Caco-2 (cell line): Measurements from ENCODE around the gene SEZ6. TPM values are rescaled to one million over a fixed set of nuclear protein-coding genes. Genes with fewer than 3 reads are reported as not detected.

ENCODE experiments used
- BruUV-seq: library from RNA; stranded (reverse); fragments of 400-500 nt; replicated peaks from 2 replicates; lab custom pipeline; 2021; lab: Mats Ljungman, UMichigan
- CTCF ChIA-PET: fragments of 300-600 bp; sonication (Branson Sonifier 250); formaldehyde crosslinking; loops from one replicate; lab custom pipeline; 2022; ENCODE audit warnings: antibody characterized with exemption; lab: Charles Lee
- POLR2A ChIA-PET: fragments of 300-600 bp; sonication (Branson Sonifier 250); formaldehyde crosslinking; loops from one replicate; lab custom pipeline; 2022; ENCODE audit warnings: antibody characterized with exemption; lab: Charles Lee
- DNase-seq, 2 experiments: peaks; one replicate each; pipeline versions ENCODE4 v3.0.0 to v3.0.0-alpha.2; 2020 to 2022
- H3K27me3 ChIP-seq: replicated peaks from 2 replicates; pipeline ENCODE4 v1.6.0; 2011; ENCODE audit warnings: low read length; ENCODE audit not compliant: control insufficient read depth, insufficient read depth
- H3K36me3 ChIP-seq: 2 replicates; pipeline ENCODE4 v1.5.1; 2011; ENCODE audit warnings: low read length; ENCODE audit not compliant: control insufficient read depth, insufficient read depth
- H3K4me1 ChIP-seq: fragments of 250-450 bp; sonication (Bioruptor Pico); 2 replicates; pipeline ENCODE4 v1.5.1; 2020; ENCODE audit warnings: mild to moderate bottlenecking
- H3K4me3 ChIP-seq: 2 replicates; pipeline ENCODE4 v1.5.1; 2011; ENCODE audit warnings: low read depth, mild to moderate bottlenecking, control low read depth, low read length
- H3K9me3 ChIP-seq: fragments of 250-450 bp; sonication (Bioruptor Pico); 2 replicates; pipeline ENCODE4 v1.5.1; 2020; ENCODE audit warnings: mild to moderate bottlenecking, moderate library complexity
- H3K27ac Mint-ChIP-seq: one replicate; pipeline ENCODE4 v1.8.0; 2022; ENCODE audit warnings: mixed read lengths; ENCODE audit not compliant: unreplicated experiment
- H3K27me3 Mint-ChIP-seq: one replicate; pipeline ENCODE4 v1.8.0; 2022; ENCODE audit warnings: mixed read lengths; ENCODE audit not compliant: insufficient read depth, unreplicated experiment
- H3K36me3 Mint-ChIP-seq: one replicate; pipeline ENCODE4 v1.8.0; 2022; ENCODE audit warnings: mild to moderate bottlenecking, mixed read lengths; ENCODE audit not compliant: insufficient read depth, unreplicated experiment
- H3K4me1 Mint-ChIP-seq: one replicate; pipeline ENCODE4 v1.8.0; 2022; ENCODE audit warnings: low read depth, mixed read lengths; ENCODE audit not compliant: unreplicated experiment
- H3K4me3 Mint-ChIP-seq: one replicate; pipeline ENCODE4 v1.8.0; 2022; ENCODE audit warnings: mild to moderate bottlenecking, moderate library complexity, mixed read lengths; ENCODE audit not compliant: unreplicated experiment
- H3K9me3 Mint-ChIP-seq: one replicate; pipeline ENCODE4 v1.8.0; 2022; ENCODE audit warnings: mixed read lengths; ENCODE audit not compliant: unreplicated experiment
- intact Hi-C: fragments of 100-400 bp; cut with micrococcal nuclease; formaldehyde crosslinking; loops from one replicate; pipeline ENCODE4 v1.10.0; 2022; ENCODE audit not compliant: unreplicated experiment
- total RNA-seq: library from RNA; stranded (reverse); gene quantifications from 2 replicates; pipeline ENCODE4 v1.2.3, GENCODE V29; 2022
- TF ChIP-seq, protein P1 (sequence below), 2 experiments: fragments of 200-600 bp in 1 of 2; IDR thresholded peaks; 1 replicate in 1 of 2; 2 replicates in 1 of 2; pipeline versions ENCODE4 v1.5.1 to v1.8.0; 2011 to 2022; ENCODE audit warnings: antibody characterized with exemption in 1 of 2, control low read depth in 1 of 2, inconsistent platforms in 1 of 2, low read depth in 1 of 2, low read length in 1 of 2, mild to moderate bottlenecking in 1 of 2, moderate library complexity in 1 of 2; ENCODE audit not compliant: insufficient read depth in 1 of 2, severe bottlenecking in 1 of 2, unreplicated experiment in 1 of 2

The SEZ6 gene
- total RNA-seq, 1 experiment from 2014 or later: not detected

DNA sequence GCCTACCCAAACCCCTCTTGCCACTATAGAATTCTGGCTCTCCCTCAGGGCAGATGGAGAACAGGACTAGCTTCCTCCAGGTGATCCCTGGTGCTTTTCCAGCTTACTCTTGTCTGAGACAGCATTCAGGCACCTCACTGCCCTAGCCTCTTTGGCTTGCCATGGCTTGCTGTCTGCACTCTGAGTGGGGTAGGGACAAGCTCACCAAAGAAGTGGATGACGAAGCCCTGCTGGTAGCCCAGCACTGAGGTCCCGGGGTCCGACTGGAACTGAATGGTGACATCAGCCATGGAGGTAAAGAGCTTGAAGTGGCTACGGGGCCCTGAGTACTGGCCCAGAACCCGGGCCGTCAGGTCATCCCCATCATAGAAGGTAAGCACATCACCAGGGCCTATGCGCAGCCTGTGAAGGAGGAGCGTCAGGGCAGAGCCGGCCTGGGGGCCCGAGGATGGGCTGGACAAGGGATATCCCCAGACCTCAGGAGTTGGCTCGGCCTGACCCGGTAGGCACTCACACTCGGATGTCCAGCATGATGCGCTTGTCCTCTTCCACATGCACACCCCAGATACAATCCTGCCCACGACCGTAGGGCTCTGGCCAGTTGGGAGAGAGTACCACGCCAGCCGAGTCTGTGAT, 46.9 kb downstream of the SEZ6 start:
- Histone ChIP-seq H3K27me3 (no peaks in the 10 kb centered on the region), H3K4me1 (no peaks in the 10 kb centered on the region), H3K9me3 (no peaks in the 10 kb centered on the region), H3K4me3 (no peak overlapping the region), H3K36me3 (no peaks in the 10 kb centered on the region)
- ChIA-PET CTCF (interaction anchor here (0.6 kb wide), 1 partner anchor 182 kb away, joined by 3 read pairs; no protein-coding TSS in a partner anchor), POLR2A (no interaction called here)
- TF ChIP-seq, protein P1, sequence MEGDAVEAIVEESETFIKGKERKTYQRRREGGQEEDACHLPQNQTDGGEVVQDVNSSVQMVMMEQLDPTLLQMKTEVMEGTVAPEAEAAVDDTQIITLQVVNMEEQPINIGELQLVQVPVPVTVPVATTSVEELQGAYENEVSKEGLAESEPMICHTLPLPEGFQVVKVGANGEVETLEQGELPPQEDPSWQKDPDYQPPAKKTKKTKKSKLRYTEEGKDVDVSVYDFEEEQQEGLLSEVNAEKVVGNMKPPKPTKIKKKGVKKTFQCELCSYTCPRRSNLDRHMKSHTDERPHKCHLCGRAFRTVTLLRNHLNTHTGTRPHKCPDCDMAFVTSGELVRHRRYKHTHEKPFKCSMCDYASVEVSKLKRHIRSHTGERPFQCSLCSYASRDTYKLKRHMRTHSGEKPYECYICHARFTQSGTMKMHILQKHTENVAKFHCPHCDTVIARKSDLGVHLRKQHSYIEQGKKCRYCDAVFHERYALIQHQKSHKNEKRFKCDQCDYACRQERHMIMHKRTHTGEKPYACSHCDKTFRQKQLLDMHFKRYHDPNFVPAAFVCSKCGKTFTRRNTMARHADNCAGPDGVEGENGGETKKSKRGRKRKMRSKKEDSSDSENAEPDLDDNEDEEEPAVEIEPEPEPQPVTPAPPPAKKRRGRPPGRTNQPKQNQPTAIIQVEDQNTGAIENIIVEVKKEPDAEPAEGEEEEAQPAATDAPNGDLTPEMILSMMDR (IDR thresholded peaks at IDR 0.05; ENCODE audit: insufficient read depth in 1 of 2, low read depth in 1 of 2, low read length in 1 of 2, severe bottlenecking in 1 of 2, unreplicated experiment in 1 of 2): no peak
- no peak for DNase-seq
- Mint-ChIP-seq H3K36me3 (no peaks in the 10 kb centered on the region), H3K27me3 (peaks cover 4% of the 10 kb centered on the region), H3K27ac (no peak overlapping the region), H3K4me1 (peaks cover 5% of the 10 kb centered on the region), H3K9me3 (no peaks in the 10 kb centered on the region), H3K4me3 (no peak overlapping the region)
- intact Hi-C loops: no loop called here
- BruUV-seq: no TSS peak

DNA sequence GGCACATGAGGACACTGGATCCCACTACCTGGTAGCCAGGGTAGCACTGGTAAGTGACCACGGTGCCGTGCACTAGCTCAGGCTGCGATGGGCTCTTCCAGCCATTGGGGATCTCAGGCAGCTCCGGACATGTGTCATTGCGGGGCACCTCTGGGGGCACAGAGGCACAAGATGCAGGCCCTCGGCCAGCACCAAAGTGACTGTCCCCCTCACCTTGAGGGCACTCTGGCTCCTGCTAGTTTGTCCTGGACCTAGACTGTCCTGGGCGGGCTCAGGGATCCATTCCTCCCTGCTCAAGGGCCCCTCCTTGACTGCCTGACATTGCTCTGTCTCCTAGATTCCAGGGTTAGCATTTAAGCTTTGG, 47.9 kb downstream of the SEZ6 start:
- no peaks in the 10 kb centered on the region for H3K36me3 ChIP-seq
- H3K9me3 ChIP-seq: no peaks in the 10 kb centered on the region
- TF ChIP-seq, protein P1 (IDR thresholded peaks at IDR 0.05; ENCODE audit: insufficient read depth in 1 of 2, low read depth in 1 of 2, low read length in 1 of 2, severe bottlenecking in 1 of 2, unreplicated experiment in 1 of 2): no peak
- no TSS peak for BruUV-seq
- POLR2A ChIA-PET: no interaction called here
- Mint-ChIP-seq H3K9me3 (no peaks in the 10 kb centered on the region), H3K27me3 (no peaks in the 10 kb centered on the region), H3K4me1 (peaks cover under 1% of the 10 kb centered on the region), H3K4me3 (no peak overlapping the region), H3K36me3 (no peaks in the 10 kb centered on the region), H3K27ac (no peak overlapping the region)
- no peaks in the 10 kb centered on the region for H3K27me3 ChIP-seq
- DNase-seq: no peak
- CTCF ChIA-PET: interaction anchor here (0.5 kb wide), 1 partner anchor 130 kb away, joined by 7 read pairs; no protein-coding TSS in a partner anchor
- 0 out of 2 replicates have a peak, but pooled peaks cover under 1% of the 10 kb centered on the region for H3K4me1 ChIP-seq
- intact Hi-C loops: no loop called here
- H3K4me3 ChIP-seq: no peak overlapping the region

DNA sequence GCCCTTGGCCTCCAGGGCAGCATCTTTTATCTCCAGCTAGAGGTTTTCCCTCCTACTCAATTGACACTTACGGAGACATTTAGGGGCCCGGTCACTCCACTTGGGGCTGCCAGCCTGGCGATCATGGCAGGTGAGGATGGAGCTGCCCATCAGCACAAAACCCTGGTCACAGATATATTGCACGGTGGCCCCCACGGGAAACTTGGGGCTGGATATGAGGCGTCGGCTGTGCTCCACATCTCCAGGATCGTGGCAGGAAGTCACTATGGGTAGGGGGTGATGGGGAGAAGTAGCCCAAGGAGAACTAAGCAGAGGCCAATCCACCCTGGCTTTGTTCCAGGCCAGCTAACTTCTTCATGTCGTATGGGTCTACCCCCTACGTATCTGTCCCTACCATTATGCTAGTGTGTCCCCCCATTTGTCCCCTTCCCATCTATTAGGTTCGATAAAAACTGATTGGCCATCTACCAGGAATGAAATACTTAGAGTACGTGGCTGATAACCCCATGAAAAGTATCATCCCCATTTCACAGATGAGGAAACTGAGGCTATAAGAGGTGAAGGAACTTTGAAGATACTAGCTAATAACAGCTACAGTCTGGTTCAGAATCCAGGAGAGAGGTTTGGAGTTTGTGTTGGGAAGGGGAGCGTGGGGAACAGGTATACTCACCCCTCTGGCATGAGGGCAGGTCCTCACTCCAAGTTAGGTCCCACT, 48.4 kb downstream of the SEZ6 start:
- intact Hi-C loops: no loop called here

More for the DNA sequence above, 48.4 kb downstream of the SEZ6 start:
- H3K27me3 ChIP-seq: no peaks in the 10 kb centered on the region
- Mint-ChIP-seq H3K4me1 (no peaks in the 10 kb centered on the region), H3K27me3 (no peaks in the 10 kb centered on the region), H3K36me3 (no peaks in the 10 kb centered on the region), H3K9me3 (no peaks in the 10 kb centered on the region), H3K27ac (no peak overlapping the region), H3K4me3 (no peak overlapping the region)
- no TSS peak for BruUV-seq
- H3K4me3 ChIP-seq: no peak overlapping the region
- POLR2A ChIA-PET: no interaction called here
- DNase-seq: no peak
- H3K4me1 ChIP-seq: 0 out of 2 replicates have a peak, but pooled peaks cover 4% of the 10 kb centered on the region
- H3K36me3 ChIP-seq: no peaks in the 10 kb centered on the region
- CTCF ChIA-PET: interaction anchor here (0.5 kb wide), 1 partner anchor 130 kb away, joined by 7 read pairs; no protein-coding TSS in a partner anchor
- H3K9me3 ChIP-seq: no peaks in the 10 kb centered on the region
- TF ChIP-seq, protein P1 (IDR thresholded peaks at IDR 0.05; ENCODE audit: insufficient read depth in 1 of 2, low read depth in 1 of 2, low read length in 1 of 2, severe bottlenecking in 1 of 2, unreplicated experiment in 1 of 2): no peak
